ENCODE results near the gene CCDC33. TPM values are rescaled to one million over a fixed set of nuclear protein-coding genes. Genes with fewer than 3 reads are reported as not detected.

CCDC33 gene
- total RNA-seq, 4 donors from 2014 or later, result 0.13 TPM; not detected in 3

DNA sequence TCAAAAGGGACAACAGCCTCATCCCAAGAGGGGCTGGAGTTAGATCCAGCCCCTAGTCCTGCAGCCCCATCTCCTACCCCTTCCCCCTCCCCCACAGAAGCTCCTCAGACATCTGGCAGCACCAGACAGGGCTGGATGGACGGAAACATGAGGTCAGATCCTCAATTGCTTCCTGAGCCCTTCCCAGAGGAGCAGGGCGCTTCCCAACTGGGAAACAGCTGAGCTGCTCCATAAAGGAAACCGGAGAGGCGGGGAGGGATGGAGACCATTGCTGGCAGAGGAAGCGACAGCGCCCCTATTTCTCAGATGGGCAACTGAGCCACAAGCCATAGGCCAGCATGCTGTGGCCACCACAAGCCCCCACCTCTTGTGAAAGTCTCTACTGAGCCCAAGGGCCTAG, 149.6 kb downstream of the CCDC33 start:
- Histone ChIP-seq H3K9me3 (no peaks in the 10 kb centered on the region), H3K27me3 (no peaks in the 10 kb centered on the region), H3K27ac (peak overlapping the region in 1 of 3 donors; percentile 23), H3K4me1 (peaks cover 0 to 3% of the 10 kb centered on the region in 2 donors), H3K4me3 (replicated peaks in 1 of 3) (no peak overlapping the region), H3K36me3 (no peaks in the 10 kb centered on the region)
- intact Hi-C loops (cut with DNase I), result loop anchor here (10.0 kb wide), 1 partner anchor 229 kb away; the partner anchor contains the start of gene CLK3
- TF ChIP-seq POLR2A (IDR thresholded peaks at IDR 0.05), result no peak
- TF ChIP-seq, protein P1, sequence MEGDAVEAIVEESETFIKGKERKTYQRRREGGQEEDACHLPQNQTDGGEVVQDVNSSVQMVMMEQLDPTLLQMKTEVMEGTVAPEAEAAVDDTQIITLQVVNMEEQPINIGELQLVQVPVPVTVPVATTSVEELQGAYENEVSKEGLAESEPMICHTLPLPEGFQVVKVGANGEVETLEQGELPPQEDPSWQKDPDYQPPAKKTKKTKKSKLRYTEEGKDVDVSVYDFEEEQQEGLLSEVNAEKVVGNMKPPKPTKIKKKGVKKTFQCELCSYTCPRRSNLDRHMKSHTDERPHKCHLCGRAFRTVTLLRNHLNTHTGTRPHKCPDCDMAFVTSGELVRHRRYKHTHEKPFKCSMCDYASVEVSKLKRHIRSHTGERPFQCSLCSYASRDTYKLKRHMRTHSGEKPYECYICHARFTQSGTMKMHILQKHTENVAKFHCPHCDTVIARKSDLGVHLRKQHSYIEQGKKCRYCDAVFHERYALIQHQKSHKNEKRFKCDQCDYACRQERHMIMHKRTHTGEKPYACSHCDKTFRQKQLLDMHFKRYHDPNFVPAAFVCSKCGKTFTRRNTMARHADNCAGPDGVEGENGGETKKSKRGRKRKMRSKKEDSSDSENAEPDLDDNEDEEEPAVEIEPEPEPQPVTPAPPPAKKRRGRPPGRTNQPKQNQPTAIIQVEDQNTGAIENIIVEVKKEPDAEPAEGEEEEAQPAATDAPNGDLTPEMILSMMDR (IDR thresholded peaks at IDR 0.05), result no peak
- no peak for DNase-seq
- WGBS, 2 donors, result 83 to 90% methylated on average over 5 of the region's 6 CpGs

Other genes starting within 250 kb of the CCDC33 start
- gene STOML1, start 244.0 kb upstream of the CCDC33 start, total RNA-seq, result 10 to 100 TPM; 15.3 to 42.1 (median 30.1) TPM
- 100 to 1,000 TPM in 1 of 4 donors, 10 to 100 TPM in 3; 55.9 to 141 (median 76.5) TPM for gene PML, start 241.6 kb upstream of the CCDC33 start, total RNA-seq
- gene GOLGA6A, start 153.8 kb upstream of the CCDC33 start, total RNA-seq, result under 1 TPM in 2 of 4 donors, not detected in 2; 0.22 to 0.54 TPM
- under 1 TPM in 1 of 4 donors, not detected in 3; 0.40 TPM for gene ISLR2, start 105.7 kb upstream of the CCDC33 start, total RNA-seq
- gene ISLR, start 62.6 kb upstream of the CCDC33 start, total RNA-seq, result 100 to 1,000 TPM in 2 of 4 donors, 10 to 100 TPM in 2; 90.8 to 151 (median 97.7) TPM
- gene STRA6, start 33.5 kb upstream of the CCDC33 start, total RNA-seq, result not detected
- gene CYP11A1, start 131.3 kb downstream of the CCDC33 start, total RNA-seq, result 1 to 10 TPM in 1 of 4 donors, under 1 TPM in 2, not detected in 1; 0.54 to 1.2 (median 0.56) TPM
- 1 to 10 TPM in 3 of 4 donors, under 1 TPM in 1; 0.29 to 2.0 (median 1.6) TPM for gene SEMA7A, start 197.6 kb downstream of the CCDC33 start, total RNA-seq
- gene UBL7, start 224.8 kb downstream of the CCDC33 start, total RNA-seq, result 100 to 1,000 TPM in 1 of 4 donors, 10 to 100 TPM in 3; 60.3 to 103 (median 69.6) TPM